Tibial nerve (tissue), 4 donors: Measurements from ENCODE around the gene SIGLEC6. TPM values are rescaled to one million over a fixed set of nuclear protein-coding genes. Genes with fewer than 3 reads are reported as not detected.

Experiments used
- DNase-seq, 2 donors: peaks; one replicate each; pipeline ENCODE4 v3.0.0-alpha.2; 2019; ENCODE audit warnings: low spot score in 2 of 2
- H3K27ac ChIP-seq, 4 donors: fragments of 200-600 bp; sonication (generic) in 3 of 4; one replicate each; pipeline ENCODE4 v1.5.1; 2017 to 2019; ENCODE audit warnings: mild to moderate bottlenecking in 1 of 4
- H3K27me3 ChIP-seq, 2 donors: fragments of 200-600 bp; sonication (generic) in 1 of 2; one replicate each; pipeline versions ENCODE4 v1.5.1 to v1.6.0; 2017 to 2019
- H3K36me3 ChIP-seq, 3 donors: fragments of 200-600 bp; sonication (generic); one replicate each; pipeline ENCODE4 v1.5.1; 2018 to 2019
- H3K4me1 ChIP-seq, 4 donors: fragments of 200-600 bp; sonication (generic) in 3 of 4; one replicate each; pipeline ENCODE4 v1.5.1; 2017 to 2019
- H3K4me3 ChIP-seq, 4 donors: fragments of 200-600 bp; sonication (generic) in 3 of 4; one replicate each; pipeline ENCODE4 v1.5.1; 2017 to 2019; ENCODE audit warnings: mild to moderate bottlenecking in 1 of 4, moderate library complexity in 1 of 4
- H3K9me3 ChIP-seq, 4 donors: fragments of 200-600 bp; sonication (generic) in 3 of 4; one replicate each; pipeline ENCODE4 v1.5.1; 2017 to 2019
- CTCF ChIP-seq, 5 experiments: fragments of 200-600 bp in 3 of 5; fragments of 450-650 bp in 2 of 5; sonication (generic) in 3 of 5; IDR thresholded peaks; one replicate each; pipeline ENCODE4 v1.5.1; 2016 to 2019; ENCODE audit warnings: antibody characterized with exemption in 5 of 5, mild to moderate bottlenecking in 3 of 5, moderate library complexity in 2 of 5
- EP300 ChIP-seq, 2 donors: sonication (generic); formaldehyde crosslinking; IDR thresholded peaks; one replicate each; pipeline ENCODE4 v1.6.1; 2017; ENCODE audit warnings: antibody characterized with exemption in 2 of 2, mild to moderate bottlenecking in 1 of 2
- POLR2A ChIP-seq, 2 donors: fragments of 450-650 bp; IDR thresholded peaks; one replicate each; pipeline ENCODE4 v1.6.1; 2017; ENCODE audit warnings: antibody characterized with exemption in 2 of 2, mild to moderate bottlenecking in 2 of 2, moderate library complexity in 2 of 2
- WGBS, 2 donors: methylation state at CpG; one replicate each; pipeline ENCODE4 v1.1.5; 2018; 5-methylcytosine and 5-hydroxymethylcytosine counted together
- total RNA-seq, 4 donors: library from RNA; depleted of rRNA; stranded (reverse); fragments of >200 nt; gene quantifications; one replicate each; pipeline ENCODE4 v1.1.0, GENCODE V29; 2016

SIGLEC6 gene
- total RNA-seq, 4 donors from 2014 or later, result 0.44 to 1.5 (median 0.59) TPM

- TF ChIP-seq EP300 (IDR thresholded peaks at IDR 0.05) (no peak), CTCF (IDR thresholded peaks at IDR 0.05) (no peak), POLR2A (IDR thresholded peaks at IDR 0.05) (no peak)
- no peak overlapping the region for H3K27ac ChIP-seq
- H3K36me3 ChIP-seq, result no peaks in the 10 kb centered on the region
- WGBS, 2 donors, result 33 to 35% methylated on average over 8 of the region's 8 CpGs
- H3K27me3 ChIP-seq, result no peaks in the 10 kb centered on the region
- H3K9me3 ChIP-seq, result no peaks in the 10 kb centered on the region
- no peak overlapping the region for H3K4me3 ChIP-seq
- H3K4me1 ChIP-seq, result no peaks in the 10 kb centered on the region
- no peak for DNase-seq
These were observed 50.9 kb downstream of the SIGLEC6 start for GRCh38 chr19:51480590-51480989.

GRCh38 chr19:51479531-51480331 lies 51.7 kb downstream of the SIGLEC6 start:
- DNase-seq, result no peak
- Histone ChIP-seq H3K27ac (no peak overlapping the region), H3K27me3 (peaks cover 0 to 2% of the 10 kb centered on the region in 2 donors), H3K36me3 (no peaks in the 10 kb centered on the region), H3K4me3 (no peak overlapping the region), H3K4me1 (no peaks in the 10 kb centered on the region), H3K9me3 (no peaks in the 10 kb centered on the region)
- 75 to 86% methylated on average over 12 of the region's 12 CpGs for WGBS, 2 donors
- no peak for TF ChIP-seq POLR2A (IDR thresholded peaks at IDR 0.05)
- TF ChIP-seq EP300 (IDR thresholded peaks at IDR 0.05), result no peak
- TF ChIP-seq CTCF (IDR thresholded peaks at IDR 0.05), result no peak

DNA sequence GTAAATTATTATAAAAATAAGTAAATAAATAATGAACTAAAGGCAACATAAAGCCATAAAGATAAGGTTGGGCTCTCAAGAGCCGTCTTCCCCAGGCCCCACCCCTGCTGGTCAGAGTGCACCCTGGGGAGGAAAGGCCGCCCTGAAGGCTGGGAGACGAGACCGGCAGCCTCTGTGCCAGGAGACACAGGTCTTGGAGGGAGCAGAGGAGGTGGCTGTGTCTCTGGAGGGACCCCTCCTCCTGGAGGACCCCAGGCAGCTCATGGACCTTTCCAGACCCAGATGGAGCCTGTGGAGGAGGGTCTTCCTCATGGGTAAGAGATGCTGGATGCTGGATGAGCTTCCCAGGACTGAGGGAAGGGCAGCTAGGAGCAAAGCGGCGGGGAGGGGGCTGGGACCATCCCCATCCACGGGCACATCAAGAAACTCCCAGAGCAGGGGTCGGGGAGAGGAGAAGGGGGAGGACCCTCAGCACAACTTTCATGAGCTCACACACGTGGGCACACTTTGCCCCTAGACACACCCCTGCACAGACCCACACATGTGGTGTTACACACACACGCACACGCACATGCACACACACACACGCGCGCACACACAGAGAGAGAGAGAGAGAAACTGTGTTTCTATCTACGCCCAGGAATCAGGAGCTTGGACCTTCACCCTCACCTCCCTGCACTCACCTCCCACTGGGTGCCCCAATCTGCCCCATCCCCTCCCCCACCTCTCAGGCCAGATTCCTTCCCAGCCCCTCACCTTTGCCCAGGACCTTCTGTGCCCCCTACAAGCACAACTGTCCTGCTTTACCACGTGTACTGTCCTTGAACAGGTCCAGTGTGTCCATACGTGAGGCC lies 52.9 kb downstream of the SIGLEC6 start, which contains the start of gene CEACAM18:
CEACAM18 (plus strand) TSS at position 159 of the 854 bp plus-strand sequence.
- Histone ChIP-seq H3K27me3 (peaks cover 0 to 8% of the 10 kb centered on the region in 2 donors), H3K4me3 (no peak within 1 kb of the TSS), H3K9me3 (no peaks in the 10 kb centered on the region), H3K36me3 (no peaks in the 10 kb centered on the region), H3K4me1 (no peaks in the 10 kb centered on the region), H3K27ac (peak within 1 kb of the TSS in 1 of 4 donors; percentile 26)
- TF ChIP-seq EP300 (IDR thresholded peaks at IDR 0.05), result no peak
- no peak for TF ChIP-seq POLR2A (IDR thresholded peaks at IDR 0.05)
- no peak for TF ChIP-seq CTCF (IDR thresholded peaks at IDR 0.05)
- DNase-seq, result no peak
- 55 to 64% methylated on average over 17 of the region's 17 CpGs for WGBS, 2 donors

DNA sequence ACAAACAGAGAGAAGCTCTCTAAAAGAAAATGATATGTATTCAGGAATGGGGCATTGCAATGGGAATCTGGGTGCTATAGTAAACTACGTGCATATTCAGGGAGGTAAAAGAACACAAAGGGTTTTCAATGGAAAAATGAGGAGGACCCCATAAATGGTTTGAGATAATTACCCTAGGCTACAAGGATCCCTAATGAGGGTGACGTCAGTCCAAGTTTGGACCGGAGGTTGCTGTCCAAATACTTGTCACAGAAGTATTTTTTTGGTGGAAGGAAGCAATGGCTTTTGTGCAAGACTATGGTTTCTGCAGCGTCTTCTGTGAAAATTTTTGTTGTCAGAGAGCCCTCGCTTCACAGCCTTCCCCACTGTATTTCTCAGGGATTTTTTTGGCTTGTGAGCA lies 54.1 kb downstream of the SIGLEC6 start:
- WGBS, 2 donors, result 52 to 70% methylated on average over 5 of the region's 5 CpGs
- no peak overlapping the region for H3K27ac ChIP-seq

More for the DNA sequence above, 54.1 kb downstream of the SIGLEC6 start:
- Histone ChIP-seq H3K4me1 (no peaks in the 10 kb centered on the region), H3K9me3 (no peaks in the 10 kb centered on the region), H3K4me3 (no peak overlapping the region), H3K36me3 (no peaks in the 10 kb centered on the region), H3K27me3 (peaks cover 0 to 14% of the 10 kb centered on the region in 2 donors)
- no peak for TF ChIP-seq EP300 (IDR thresholded peaks at IDR 0.05)
- no peak for TF ChIP-seq POLR2A (IDR thresholded peaks at IDR 0.05)
- TF ChIP-seq CTCF (IDR thresholded peaks at IDR 0.05), result no peak
- no peak for DNase-seq
